Posterior vena cava (tissue), 2 donors: ENCODE results near the gene TANGO2. TPM values are rescaled to one million over a fixed set of nuclear protein-coding genes. Genes with fewer than 3 reads are reported as not detected.

Experiments
- DNase-seq: peaks from one replicate; pipeline ENCODE4 v3.0.0-alpha.2; 2020; ENCODE audit warnings: low spot score
- intact Hi-C, 2 donors: fragments of 100-400 bp; cut with DNase I; formaldehyde crosslinking; loops; one replicate each; pipeline versions ENCODE4 v1.14.1 to v1.14.2; 2022 to 2023
- total RNA-seq, 2 donors: library from RNA; stranded (reverse); fragmentation: NEBNext Ultra II Directional; extraction: Animal tissue kit (Norgen Biotek cat#: 25700); gene quantifications; one replicate each; pipeline ENCODE4 v1.2.1, GENCODE V29; 2021
- donor health status: DM: yes; HTN: yes; CAD: no.
- donor health status: DM: yes; HTN: yes; CAD: no.

The TANGO2 gene
- total RNA-seq, 2 donors from 2014 or later: 28.4 to 31.1 TPM

GRCh38 chr22:20021196-20022181, 579 bp downstream of the TANGO2 start:
- DNase-seq: peak; percentile 89
- intact Hi-C loops: no loop called here

- intact Hi-C loops: no loop called here
- no peak for DNase-seq
Measured at GRCh38 chr22:20022231-20022977, 1.5 kb downstream of the TANGO2 start.

GRCh38 chr22:20022978-20023613, 2.2 kb downstream of the TANGO2 start:
- intact Hi-C loops: no loop called here
- DNase-seq: peak; percentile 38

GRCh38 chr22:20024225-20024624, 3.3 kb downstream of the TANGO2 start:
- intact Hi-C loops: no loop called here
- peak; percentile 72 for DNase-seq

GRCh38 chr22:20024650-20025397, 3.9 kb downstream of the TANGO2 start:
- DNase-seq: peak; percentile 52
- intact Hi-C loops: no loop called here

GRCh38 chr22:20025401-20026203, 4.7 kb downstream of the TANGO2 start:
- intact Hi-C loops: no loop called here

GRCh38 chr22:20026204-20026908, 5.4 kb downstream of the TANGO2 start:
- peak; percentile 29 for DNase-seq
- intact Hi-C loops: no loop called here

More at GRCh38 chr22:20025401-20026203, 4.7 kb downstream of the TANGO2 start:
- peak; percentile 53 for DNase-seq

GRCh38 chr22:20026996-20027601, 6.2 kb downstream of the TANGO2 start:
- intact Hi-C loops: no loop called here
- DNase-seq: peak; percentile 32

- peak; percentile 15 for DNase-seq
- intact Hi-C loops: no loop called here
Measured at GRCh38 chr22:20027966-20028854, 7.3 kb downstream of the TANGO2 start.

- DNase-seq: no peak
- intact Hi-C loops: no loop called here
Measured at GRCh38 chr22:20028855-20029549, 8.1 kb downstream of the TANGO2 start.

GRCh38 chr22:20029550-20030225, 8.8 kb downstream of the TANGO2 start:
- no peak for DNase-seq
- intact Hi-C loops: no loop called here

- DNase-seq: no peak
- intact Hi-C loops: no loop called here
Measured at GRCh38 chr22:20031732-20032406, 11.0 kb downstream of the TANGO2 start.

- intact Hi-C loops: no loop called here
Measured at GRCh38 chr22:20032407-20032991, 11.6 kb downstream of the TANGO2 start.

GRCh38 chr22:20033045-20033706, 12.3 kb downstream of the TANGO2 start:
- intact Hi-C loops: no loop called here
- no peak for DNase-seq

More at GRCh38 chr22:20032407-20032991, 11.6 kb downstream of the TANGO2 start:
- DNase-seq: no peak
